ENCODE measurements around the gene PPARA.
"Not testable (repeated sequence)": the region's sequence is repeated elsewhere in the genome, so short reads cannot be mapped to it uniquely, and the experiment has no call there.

The PPARA gene

DNA sequence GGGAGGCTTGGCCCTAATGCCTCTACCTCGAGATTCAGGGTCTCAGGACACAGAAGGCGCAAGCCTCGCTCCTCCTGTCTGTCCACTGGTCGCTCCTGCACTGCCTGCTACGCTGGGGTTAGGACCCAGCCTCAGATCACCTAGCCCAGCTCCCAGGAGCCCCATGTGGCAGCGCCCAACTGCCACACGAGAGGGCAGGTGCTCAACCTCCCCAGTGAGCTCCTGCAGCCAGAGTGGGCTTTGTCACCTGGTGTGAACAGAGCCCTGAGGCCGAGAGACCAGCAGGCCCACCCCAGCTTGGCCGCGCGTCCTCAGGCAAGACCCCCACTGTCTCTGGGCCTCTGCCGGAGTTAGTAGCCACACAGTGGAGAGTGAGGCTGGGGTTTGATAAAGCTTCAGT, 21.7 kb upstream of the PPARA start:
- no peak for DNase-seq

DNA sequence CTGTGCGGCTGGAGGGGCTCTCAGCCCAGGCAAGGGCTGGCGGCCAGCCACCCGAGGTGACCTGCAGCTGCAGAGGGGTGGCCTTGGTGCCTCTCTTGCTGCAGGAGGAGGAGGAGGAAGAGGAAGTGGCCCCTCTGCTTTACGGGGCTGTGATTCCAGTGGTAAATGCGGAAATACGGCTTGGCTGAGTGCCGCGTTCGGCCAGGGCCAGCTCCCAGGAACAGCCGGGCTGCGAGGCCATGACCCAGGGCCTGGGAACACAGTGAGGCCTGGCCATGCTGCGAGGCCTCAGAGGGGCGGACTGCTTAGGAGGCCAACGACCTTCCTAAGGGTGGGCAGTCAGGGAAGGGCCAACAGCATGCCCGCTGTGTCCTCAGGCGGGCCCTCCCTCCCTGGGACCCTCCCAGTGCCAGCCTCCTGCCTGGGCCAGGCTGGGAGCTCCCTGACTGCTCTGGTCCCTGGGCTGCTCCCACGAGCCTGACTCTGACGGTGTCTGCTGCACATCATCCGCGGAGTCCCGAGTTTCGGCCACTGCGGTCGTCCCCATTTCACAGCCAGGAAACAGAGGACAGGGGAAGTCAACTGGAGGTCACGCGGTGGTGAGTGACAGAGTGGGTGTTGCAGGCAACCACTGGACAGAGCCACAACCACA, 20.8 kb upstream of the PPARA start:
- peak in 1 of 2 donors; percentile 66 for DNase-seq

DNA sequence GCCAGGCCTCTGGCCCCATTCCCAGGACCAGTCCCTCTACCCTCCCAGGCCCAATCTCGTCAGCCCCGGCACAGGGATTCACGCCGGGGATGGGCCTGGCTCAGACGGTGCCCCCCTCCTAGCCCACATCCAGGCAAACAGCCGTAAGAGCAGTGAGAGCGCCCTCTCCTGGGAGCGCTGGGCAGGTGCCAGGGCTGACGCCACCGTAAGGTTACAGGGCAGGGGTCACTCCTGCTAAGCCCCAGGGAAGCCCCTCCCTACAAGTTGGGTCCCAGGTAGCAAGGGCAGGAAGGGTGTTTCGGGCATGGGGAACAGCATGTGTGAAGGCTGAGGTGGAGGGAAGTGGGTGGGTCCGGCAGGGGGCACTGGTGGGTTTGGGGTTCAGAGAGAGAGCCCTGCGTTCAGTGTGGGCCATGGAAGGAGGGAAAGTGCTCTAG, 19.2 kb upstream of the PPARA start:
- no peak for DNase-seq

DNA sequence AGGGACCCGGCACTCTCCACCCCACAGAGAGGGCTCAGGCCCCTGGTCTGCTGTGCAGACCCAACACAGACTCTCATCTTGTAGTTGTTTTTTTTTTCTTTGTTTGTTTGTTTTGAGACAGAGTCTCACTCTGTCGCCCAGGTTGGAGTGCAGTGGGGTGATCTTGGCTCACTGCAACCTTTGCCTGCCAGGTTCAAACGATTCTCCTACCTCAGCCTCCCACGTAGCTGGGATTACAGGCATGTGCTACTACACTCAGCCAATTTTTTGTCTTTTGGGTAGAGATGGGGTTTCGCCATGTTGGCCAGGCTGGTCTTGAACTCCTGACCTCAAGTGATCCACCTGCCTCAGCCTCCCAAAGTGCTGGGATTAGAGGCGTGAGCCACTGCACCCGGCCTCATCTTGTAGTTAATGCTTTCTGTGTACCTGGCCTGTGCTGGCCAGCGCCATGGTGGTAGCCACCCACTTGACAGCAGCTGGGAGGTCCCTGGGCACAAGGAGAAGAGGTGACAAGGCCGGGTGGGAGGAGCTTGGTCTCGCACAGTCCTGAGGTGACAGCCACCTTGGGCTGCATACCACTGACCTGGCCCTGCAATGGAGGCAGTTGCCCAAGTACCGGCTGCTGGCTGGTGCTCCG, 18.0 kb upstream of the PPARA start:
- not testable (repeated sequence) for DNase-seq

DNA sequence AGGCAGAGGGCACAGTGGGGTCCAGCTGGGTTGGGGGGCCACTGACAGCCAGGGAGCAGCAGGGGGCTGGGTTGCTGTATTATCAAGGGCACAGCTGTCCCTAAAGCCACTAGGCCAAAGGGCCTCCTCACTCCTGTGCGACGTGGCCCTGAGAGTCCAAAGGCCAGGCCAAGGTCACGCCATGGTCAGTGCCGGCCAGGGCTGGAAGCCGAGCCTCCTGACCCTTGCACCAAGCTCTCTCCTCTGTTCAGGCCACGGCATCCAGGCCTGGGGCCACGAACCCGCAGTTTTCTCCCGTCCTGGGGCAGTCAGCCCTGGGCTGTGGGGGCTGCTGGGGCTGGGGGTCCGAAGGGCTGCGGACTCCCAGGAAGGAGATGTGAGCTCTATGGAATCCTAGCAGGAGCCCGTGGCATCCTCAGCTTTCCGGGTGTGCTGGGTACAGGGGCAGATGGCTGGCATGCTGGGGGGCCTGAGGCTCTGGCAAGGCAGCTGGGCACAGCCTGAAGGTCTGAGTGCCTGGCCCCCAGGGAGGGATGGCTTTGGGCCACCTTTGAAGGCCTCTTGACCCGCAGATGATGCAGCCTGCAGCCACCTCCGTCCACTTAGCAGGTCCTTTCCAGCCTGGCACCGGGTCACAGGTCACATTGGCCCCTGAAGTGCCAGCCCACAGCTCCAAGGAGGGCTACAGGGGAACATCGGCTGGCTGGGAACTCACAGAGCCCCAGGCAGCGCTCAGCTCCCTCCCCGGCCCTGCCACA, 17.3 kb upstream of the PPARA start:
- DNase-seq = no peak

DNA sequence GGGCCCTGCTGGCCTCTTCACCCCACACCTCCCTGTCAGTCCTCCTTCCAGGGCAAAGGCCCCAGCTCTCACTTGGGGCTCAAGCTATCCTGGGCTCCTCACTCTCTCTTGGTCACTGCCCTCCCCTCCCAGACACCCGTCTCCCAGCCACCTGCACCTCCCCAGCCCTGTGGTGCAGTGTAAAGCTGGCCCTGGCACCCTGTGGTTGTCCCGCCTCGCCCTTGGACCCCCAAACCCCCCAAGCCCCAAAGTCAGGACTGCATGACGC, 16.8 kb upstream of the PPARA start:
- DNase-seq = no peak

DNA sequence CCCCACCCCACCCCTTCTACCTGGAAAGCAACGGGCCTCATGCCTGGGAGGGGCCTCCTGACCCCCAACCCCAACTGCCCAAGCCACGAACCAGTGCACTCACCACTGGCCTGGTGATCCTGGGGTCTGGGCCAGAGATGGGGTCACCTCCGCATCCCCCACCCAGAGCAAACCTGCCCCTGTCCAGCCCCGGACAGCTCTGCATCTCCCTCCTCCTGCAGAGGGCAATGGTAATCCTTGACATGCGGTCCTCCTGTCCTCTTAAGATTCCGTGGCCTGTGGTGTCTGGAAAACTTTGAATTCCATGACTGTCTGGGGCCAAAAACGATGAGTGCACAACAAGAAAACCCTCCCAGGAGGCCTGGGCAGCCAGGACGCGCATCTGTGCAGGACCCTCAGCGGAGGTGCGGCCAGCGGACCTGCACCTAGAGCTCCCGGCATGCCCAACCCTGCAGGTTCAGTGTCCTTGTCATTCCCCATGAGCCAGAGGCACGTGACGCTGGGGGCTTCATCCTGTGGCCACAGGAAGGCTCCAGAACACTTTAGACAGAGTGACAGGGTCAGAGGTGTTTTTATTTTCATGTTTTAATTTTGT, 16.1 kb upstream of the PPARA start:
- no peak for DNase-seq

DNA sequence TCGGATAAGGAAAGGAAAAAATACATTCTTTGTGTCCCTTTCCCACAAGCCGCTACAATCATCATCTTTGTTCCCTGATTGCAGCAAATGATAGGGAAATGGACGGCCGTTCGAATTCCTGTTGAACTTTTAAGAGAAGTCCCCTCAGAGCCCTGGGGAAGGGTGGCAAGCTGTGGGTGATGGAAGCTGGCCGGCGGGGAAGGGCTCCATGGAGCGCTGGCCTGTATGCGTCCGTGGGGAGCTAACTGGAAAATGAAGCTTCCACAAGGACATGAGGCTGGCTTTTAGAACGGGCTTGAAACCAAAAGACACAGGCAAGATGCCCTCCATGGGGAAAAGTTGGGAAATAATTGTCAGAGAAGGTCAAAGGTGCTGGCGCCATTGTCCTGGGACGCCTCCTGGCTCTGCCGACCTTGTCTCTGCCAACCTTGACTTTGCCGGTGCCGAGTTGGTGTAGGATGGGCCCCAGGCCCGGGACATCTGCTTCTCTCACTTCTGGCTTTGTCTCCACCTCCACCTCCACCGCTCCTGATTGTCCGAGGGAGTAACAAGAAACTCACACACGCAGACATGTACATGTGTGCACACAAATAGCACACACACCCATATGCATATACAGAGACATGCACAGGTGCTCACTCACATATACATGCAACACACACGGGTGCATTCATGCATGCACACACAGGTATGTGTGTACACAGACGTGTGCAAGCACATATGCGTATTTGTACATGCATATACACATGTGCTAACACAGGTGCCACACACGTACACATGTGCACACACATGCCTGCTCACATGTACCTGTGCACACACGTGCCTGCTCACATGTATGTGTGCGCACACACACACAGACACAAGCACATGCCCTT, 14.5 kb upstream of the PPARA start:
- no peak for DNase-seq

DNA sequence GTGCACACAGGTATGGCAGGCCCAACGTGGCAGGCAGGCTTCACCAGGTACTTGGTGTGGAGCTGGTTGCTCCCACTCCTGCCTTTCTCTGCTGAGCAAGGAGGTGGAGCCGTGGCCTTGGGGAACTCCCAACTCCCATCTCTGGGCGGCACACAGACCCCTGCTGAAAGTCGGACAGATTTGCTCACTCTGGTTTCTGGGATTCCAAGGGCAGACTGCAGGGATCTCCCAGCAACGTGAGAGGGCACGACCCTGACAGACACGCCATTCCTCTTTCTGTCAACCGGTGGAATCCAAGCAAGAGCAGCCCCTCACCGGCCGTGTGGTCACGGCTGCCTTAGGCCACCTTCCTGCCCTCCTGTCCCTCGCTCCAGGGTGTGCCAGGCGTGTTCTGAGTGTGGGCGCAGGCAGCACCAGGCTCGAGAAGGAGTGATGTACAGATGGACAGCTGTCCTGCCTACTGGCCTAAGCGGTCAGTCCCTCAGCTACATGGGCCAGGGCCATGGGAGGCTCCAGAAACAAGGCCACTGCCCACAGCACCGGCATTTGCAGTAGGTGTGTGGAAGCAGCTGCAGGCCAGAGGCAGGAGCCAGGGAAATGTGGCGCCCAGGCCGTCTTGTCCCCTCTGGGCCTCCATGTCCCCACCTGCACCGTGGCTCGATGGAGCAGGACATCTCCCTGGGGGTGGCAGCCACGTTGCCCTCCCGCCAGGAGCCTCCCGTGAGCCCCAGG, 13.7 kb upstream of the PPARA start:
- no peak for DNase-seq

DNA sequence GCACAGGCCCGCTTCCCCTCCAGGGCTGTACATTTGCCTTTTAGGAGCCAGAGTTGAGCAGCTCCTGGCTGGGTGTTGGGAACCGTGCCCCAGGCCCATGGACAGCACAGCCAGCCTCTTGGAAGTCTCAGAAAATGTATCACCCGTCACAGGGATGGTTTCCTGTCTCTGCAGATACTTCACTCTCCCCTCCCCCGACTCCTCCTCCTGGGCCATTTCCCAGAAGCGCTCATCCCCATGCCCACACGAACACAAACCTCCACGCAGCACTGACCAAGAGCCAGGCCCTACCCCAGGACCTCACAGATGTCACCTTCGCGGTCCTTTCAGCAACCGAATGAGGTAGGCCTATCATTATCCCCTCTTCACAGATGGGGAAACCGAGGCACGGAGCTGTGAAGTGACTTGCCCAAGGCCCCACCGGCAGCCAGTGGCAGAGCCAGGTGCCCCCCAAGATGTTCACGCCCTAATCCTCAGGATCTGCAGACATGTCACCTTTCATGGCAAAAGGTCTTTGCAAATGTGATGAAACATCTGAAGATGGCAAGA, 13.0 kb upstream of the PPARA start:
- DNase-seq = no peak

DNA sequence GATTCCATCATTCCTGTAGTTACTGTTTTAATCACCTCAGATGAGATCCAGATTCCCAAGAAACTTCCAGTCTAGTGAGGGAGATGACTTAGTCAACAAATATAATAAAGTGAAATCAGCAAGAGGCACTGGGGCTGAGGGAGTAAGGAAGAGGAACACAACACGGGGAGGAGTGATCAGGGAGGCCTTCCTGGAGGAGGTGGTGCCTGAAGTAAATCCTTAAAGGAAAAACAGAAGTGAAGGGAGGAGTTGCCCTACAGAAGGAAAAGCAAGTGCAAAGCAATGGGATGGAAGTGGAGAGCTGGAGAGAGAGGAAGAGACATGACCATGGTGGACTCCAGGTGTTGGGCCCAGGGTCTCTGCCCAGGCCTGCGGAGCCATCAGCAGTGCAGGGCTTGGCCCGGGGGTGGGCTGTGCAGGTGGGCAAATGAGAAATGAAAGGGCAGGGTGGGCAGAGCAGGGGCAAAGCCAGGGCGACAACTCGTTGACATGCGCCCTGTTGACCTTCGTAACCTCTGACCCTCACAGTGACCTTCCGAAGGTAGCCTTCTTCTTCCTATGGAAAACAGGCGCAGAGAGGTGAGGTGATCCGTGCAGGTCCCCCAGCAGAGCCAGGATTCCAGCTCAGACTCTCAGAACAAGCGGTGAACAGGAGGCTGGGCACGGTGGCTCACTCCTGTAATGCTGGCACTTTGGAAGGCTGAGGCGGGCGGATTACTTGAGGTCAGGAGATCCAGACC, 12.1 kb upstream of the PPARA start:
- no peak for DNase-seq

DNA sequence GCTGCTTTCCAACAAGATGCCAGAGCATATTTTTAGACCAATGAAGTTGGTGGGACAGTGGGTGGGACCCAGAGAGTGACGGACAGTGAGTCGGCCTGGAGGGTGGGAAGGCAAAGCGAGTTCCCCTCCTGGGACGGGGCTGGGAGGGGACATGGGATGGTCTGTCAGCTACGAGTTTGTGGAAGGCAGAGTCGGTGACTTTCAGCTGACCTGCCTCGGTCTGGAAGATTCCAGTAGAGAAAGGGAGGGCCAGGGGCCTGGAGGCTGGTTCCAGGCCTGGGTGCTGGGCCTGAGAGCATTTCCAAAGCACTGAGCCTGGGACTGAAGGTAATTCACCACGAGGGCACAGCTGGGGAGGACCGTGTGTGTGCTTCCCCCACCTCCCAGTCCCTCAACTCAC, 10.9 kb upstream of the PPARA start:
- not testable (repeated sequence) for DNase-seq

DNA sequence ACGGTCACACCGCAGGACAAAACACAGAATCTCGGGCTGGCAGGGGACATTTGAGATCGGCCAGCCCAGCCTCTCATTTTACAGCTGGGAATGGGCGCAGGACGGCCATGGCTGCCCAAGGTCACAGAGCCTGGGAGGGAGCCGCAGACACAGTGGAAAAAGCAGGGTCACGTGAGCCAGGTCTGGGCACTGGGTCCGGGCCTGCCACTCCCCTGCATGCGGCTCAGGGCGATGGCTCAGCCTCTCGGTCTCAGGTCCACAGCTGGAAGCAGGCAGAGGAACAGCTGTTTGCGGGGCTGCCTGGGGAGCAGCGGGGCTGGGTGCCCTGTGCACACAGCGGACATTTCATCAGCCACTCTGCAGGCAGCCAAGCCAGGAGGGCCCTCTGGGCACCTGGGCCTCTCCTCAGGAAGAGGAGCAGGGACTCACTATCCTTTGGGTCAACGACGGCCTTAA, 10.4 kb upstream of the PPARA start:
- DNase-seq = no peak

DNA sequence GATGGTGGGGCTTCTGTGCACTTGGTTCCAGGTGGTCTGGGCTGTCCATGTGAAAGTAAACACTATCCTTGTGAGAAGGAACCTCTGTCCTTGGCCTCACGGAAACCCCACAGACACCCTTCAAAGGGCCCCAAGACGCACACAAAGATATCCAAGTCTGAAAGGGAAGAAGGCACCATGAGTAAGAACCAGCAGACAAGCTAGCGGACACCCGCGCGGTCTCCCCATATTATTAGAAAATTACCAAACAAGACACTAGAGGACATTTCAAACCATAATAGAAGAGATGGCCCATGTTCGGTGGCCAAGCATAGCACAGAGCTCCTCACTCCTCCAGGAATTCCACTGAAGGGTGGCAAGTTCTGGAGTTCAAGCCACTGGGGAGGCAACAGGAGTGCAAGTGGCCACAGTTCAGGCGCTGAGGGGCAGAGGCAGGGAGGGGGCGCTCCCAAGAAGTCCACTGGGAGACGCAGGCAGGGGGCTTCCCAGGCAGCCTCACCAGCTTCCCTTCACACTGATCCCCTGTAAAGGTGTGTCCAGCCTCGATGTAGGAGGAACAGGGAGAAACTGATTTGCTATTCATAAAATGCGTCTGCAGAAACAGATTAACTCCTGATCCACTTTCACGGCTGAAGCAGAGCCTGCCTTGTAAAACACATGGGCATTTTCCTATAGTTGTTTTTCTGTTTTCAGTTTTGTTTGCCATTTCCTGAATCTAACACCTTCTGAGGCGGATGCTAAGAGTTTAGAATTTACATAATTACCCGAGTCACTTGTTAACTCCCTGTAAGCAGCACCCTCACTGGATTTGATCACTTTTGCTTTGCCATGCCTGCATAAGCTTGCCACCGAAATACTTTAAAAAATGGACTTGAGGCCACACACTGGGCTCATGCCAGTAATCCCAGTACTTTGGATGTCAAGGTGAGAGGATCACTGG, 9.1 kb upstream of the PPARA start:
- no peak for DNase-seq

DNA sequence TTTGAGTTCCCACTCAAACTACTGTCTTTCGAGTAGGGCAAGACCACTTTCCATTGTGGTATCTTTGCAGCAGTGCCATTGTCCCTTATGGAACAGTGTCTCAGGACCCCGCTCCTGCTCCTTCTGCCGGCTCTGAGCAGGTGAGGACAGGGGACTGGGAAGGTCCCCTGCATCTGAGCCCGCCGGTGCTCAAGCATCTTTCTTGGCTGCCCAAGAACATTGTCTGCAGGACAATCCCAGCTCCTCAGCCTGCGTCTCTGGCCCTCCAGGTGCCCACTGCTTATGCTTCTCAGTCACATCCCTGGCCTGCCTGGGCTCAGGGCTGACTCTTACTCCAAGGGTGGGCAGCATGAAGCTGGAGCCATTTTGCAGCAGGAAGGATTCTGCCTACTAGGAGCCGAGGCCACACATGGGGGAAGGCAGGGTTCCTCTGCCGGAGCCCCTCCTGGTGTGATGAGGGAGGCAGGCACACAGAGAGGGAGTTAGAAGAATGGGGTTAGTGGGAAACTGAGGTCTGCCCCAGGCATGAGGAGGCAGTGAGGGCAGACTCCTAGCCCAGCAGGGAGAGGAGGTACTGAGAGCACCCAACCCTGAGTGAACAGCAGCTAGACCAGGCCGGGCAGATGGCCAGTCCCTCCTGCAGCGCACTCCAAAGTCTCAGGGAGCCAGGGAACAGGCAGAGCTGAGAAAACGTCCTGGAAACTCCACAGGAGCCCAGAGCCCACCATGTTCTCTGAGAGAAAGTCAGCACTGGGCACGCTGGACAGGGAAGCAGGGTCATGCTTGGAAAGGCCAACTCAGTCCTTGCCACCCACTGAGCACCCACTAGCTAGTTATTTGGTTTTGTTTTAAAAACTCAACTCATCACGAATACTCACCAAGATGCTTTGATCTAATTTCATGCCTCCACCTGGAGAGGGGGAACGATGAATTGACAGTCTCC, 7.5 kb upstream of the PPARA start:
- no peak for DNase-seq

DNA sequence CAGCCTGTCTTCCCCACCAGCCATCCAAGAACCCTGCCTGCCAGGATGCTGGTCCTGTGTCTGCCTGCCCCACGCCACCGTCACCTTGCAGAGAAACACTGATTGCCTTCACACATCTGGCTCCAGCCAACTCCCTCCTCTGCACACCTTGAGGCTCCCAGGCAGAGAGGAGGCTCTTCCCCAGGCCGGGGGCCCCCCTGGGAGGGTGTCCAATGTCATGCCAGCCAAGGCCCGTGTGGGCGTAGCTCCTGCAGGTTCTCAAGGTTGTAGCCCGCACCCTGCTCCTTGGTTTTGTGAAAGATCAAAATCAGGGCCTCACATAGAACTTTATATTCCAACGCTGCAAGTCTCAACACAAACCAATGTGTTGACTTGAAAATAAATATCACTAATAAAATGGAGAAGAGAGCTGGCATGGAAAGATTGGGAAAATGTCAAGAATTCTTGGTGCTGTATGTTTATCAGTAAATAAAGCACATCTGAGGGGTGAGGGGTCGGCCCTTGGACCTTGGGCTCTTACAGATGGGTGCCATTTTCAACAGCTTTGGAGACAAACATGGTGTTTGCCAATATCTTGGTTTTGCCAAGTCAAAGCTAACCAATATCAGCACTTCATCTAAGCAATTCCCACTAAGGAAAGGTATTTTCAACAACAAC, 6.7 kb upstream of the PPARA start:
- DNase-seq = no peak

DNA sequence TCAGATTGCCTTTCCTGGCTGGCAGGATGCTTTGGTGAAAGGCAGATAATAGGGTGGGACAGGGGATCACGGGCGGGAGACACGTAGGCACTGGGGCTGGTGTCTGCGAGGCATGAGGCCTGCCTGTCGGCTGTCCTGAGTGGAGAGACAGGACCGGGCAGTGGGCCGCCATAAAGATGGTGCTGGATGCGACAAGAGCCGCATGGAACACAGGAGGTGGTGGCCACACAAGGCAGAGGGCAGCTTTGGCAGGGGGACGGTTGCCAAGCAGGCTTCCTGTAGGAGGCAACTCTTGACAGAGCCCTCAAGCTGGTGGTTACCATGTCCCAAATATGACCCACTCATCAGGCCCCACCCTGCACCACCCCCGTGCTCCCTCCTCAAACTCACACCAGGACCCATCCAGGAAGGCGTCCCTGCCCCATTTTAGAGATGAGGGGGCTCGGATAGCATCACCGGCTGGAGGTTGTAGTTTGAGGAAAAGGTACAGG, 4.9 kb upstream of the PPARA start:
- DNase-seq = no peak

DNA sequence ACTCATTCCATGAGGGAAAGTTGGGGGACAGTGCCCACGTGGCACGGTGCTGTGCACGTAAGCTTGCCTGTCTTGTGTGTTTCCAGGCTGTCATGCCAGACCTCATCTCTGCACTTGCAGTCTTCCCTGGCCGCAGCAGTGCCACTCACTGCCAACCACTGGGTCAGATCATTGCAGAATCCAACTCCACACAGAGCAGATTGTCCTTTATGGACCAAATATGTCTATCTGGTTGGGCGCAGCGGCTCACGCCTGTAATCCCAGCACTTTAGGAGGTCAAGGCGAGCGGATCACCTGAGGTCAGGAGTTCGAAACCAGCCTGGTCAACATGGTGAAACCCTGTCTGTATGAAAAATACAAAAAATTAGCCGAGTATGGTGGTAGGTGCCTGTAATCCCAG, 4.4 kb upstream of the PPARA start:
- DNase-seq = no peak
